Measurements from ENCODE around the gene CD247.

DNA sequence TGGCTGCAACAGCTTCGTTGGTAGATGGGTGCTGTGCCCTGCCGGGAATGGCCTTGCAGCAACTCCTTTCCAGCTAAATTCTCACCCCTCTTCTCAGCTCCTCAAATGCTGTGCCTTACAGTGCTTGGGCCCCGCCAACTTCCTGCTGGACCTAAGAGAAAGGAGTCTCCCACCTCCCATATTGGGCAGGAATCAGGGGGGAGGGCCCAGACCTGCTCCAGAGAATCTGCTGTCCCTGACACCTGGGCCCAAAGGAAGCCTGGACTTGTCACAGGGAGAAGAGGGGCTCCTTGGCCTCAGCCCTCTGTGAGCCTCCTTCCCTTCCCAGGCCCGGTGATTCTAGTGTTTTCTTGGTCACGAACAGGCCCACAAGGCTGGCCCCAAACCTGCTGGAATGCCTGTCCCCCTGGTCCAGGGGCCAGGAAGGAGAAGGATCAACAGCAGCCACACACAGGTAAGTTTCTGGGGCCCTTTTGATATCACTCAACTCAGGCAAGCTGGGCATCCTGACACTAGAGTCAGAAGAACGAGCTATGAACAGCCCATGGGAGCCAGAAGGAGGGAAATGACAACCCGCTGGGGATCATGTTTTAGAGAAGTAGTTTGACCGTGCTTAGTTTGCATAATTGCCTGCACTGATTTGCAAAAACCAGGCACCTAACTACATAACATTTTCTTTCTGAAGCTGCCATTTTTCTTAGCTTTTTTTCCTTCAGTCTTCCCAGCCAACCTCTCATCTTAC is 86.2 kb downstream of the CD247 start:
- no peak for TF ChIP-seq GLIS3 (CRISPR knock-in tag; IDR thresholded peaks at IDR 0.05)
- TF ChIP-seq ZFP3 (CRISPR knock-in tag; IDR thresholded peaks at IDR 0.05): no peak
- TF ChIP-seq ZNF8 (CRISPR knock-in tag; IDR thresholded peaks at IDR 0.05): no peak
- TF ChIP-seq RARB (CRISPR knock-in tag; IDR thresholded peaks at IDR 0.05): no peak
